Stimulated activated CD8-positive, alpha-beta memory T cell treated with anti-CD3 and anti-CD28 coated beads, Interleukin-7, amount 100 ng/mL, for 1 hour (primary cell): ENCODE data around the gene GCNT4.
"Not testable (repeated sequence)": the region's sequence is repeated elsewhere in the genome, so short reads cannot be mapped to it uniquely, and the experiment has no call there.

Experiments
- DNase-seq, 2 donors: peaks; one replicate each; pipeline ENCODE4 v3.0.0-alpha.2; 2020; ENCODE audit warnings: low read depth in 2 of 2

The GCNT4 gene, protein sequence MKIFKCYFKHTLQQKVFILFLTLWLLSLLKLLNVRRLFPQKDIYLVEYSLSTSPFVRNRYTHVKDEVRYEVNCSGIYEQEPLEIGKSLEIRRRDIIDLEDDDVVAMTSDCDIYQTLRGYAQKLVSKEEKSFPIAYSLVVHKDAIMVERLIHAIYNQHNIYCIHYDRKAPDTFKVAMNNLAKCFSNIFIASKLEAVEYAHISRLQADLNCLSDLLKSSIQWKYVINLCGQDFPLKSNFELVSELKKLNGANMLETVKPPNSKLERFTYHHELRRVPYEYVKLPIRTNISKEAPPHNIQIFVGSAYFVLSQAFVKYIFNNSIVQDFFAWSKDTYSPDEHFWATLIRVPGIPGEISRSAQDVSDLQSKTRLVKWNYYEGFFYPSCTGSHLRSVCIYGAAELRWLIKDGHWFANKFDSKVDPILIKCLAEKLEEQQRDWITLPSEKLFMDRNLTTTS

DNA sequence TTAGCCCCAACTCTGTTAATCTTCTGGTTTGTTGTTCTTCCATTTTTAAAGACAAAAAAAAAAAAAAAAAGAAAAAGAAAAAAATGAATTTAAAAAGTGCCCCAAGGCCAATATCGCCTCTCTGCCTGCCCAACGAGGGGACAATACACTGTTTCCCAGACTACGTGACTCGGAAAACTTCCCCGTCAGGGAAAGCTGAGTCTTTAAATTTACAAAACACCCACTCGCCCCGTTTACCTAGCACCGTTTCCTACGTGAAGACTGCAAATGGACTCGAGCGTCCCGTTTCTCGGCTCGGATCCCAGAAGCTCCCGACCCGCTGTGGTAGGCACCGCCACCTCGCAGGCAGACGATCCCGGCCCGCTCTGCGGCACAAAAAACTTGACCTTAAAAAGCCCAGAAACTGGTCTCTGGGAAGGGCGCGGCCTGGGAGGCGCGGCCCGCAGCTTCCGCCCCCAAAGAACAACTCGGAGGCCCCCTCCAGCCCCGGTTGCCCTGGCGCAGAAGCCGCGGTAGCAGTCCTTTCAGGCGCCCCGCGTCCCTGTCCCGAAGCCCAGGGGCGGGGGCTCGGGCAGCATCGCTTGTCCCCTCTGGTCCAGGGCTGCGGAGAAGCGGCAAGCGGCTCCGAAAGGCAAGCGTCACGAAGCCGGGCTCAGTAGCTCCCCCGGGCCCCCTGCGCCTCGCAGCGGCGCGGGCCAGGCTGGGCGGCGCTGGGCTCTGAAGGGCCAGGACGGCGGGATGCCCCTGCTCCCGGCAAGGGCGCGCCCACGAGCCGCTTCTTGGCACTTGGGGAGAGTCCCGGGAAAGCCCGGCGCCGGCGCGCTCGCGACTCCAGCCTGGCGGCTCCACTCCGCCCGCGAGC lies at the start of gene GCNT4:
TSS of gene GCNT4 (minus strand) at position 367 of the 862 bp plus-strand sequence. CDS start 22,521 bp downstream, outside the sequence.
- DNase-seq, result no peak

GRCh38 chr5:75095956-75096355 lies 43.6 kb upstream of the GCNT4 start:
- not testable (repeated sequence) for DNase-seq

DNA sequence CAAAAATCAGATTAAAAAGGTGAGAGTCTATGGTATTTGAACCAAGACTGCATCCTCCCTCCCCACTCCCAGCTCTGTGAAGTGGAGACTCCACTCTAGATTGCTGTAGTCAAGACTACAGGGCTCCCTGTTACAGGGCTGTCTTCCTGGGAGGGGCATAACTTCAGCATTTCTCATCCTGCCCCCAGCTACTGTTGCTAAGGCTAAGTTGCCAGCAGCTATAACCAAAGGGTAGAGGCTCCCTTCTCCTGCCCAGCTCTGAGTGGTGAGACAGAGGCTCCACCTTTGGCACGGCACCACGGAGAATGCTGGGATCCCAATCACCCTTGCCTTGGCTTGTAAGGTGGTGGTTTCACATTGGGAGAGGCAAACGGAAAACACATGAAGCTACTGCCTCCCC lies 39.2 kb upstream of the GCNT4 start:
- DNase-seq, result no peak

DNA sequence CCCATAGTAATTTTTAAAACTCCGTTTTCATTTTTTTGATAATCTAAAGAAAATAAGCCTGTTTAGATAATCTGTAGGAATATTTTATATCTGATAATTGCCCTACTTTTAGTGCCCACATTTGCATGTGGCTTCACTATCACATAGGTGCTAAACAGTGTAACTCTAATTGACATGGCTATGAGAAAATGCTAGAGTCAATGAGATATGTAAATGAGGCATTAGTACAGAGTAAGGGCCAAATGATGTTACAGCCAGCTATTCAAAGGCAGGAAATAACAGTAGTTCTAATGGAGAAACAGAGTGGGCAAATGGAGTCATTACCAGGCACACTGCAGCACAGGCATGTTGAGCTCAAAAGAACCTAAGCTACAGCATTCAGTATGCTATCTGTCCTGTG lies 37.3 kb upstream of the GCNT4 start:
- DNase-seq, result no peak

DNA sequence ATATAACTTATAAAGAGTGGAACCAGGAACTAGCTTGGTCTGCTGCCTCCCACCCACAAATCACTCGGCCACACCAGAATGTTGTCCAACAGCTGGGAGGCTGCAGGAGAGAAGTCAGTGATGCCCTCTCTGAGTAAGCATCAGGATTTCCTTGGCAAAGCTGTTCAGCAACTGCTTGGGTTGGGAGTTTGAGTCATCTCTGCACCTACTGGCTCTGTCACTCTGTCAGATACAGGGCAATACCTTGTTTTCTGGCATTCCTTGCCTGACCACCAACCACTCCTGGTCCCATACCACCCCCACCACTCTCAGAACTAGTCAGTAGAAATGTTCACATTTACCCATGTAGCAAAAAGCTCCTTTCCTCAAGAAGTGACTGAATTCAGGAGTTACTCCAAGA lies 36.8 kb upstream of the GCNT4 start:
- no peak for DNase-seq

DNA sequence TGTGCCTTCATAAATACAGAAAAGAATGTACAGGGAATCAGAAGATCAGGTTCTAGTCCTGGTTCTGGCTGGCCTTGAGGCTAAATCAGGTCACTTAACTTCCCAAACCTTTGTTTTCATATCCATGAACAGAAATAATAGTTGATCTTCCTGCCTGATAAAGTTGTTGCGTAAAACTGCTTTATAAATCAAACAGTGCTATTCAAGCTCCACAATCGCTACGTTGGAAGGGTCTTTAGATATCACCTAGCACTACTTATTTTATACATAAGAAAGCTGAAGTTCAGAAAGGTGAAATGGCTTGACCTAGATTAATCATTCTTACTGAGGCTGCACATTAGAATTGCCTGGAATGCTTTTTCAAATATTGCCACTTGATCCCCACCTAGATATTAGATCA lies 36.3 kb upstream of the GCNT4 start:
- no peak for DNase-seq

DNA sequence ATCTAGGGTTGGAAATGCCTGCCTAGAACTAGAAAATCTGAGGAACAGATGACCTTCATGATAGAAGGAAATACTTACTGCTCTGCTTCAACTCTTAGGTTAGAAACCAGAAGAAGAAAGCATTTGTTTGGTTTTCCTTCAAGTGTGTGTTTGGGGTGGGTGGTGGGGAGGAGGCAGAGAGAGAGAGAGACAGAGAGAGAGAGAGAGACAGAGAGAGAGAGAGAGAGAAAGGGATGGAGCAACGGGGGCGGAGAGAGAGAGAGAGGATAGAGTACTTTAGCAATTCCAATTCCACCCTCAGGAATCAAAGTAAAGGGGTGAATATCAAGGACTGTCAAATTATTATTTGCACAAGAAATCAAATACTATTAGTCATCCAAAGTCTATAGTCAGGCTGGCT lies 29.2 kb upstream of the GCNT4 start:
- no peak for DNase-seq

GRCh38 chr5:75079346-75079745 lies 27.0 kb upstream of the GCNT4 start:
- not testable (repeated sequence) for DNase-seq

GRCh38 chr5:75078027-75078426 lies 25.7 kb upstream of the GCNT4 start:
- DNase-seq, result no peak

DNA sequence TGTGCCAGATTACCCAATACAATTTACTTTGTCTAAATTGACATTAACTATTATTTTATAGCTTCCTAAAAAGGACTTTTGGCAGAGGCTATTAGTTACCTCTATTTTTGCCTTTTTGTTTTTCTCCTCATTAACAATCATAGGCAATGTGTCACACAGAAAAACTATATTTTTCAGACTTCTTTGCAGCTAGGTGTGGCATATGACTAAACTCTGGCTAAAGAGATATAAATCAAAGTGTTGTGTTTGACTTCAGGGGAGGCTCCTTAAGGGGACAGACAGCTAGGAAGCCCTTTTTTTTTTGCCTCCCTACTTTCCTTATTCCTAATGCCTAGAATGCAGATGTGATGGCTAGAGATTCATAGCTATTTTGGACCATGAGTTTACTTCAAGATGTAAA lies 19.7 kb upstream of the GCNT4 start:
- DNase-seq, result no peak

DNA sequence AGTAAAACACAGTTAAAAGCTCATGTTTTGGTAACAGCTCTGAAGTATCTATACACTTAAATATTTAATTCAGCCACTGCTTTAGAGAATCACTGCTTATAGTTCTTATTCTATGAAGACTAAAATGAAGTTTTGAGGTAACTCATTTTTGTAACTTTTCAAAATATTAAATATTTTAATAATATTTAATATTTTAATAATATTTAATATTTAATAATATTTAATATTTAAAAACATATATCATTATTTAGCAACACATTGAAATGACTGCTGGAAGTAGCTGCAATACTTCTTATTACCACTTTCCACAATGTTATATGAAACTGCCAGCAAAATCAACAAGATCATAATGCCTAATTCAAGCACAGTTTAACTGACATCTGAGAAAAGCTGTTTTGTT lies 18.7 kb upstream of the GCNT4 start:
- no peak for DNase-seq

GRCh38 chr5:75067434-75067833 lies 15.1 kb upstream of the GCNT4 start:
- no peak for DNase-seq

GRCh38 chr5:75062925-75063531 lies 10.7 kb upstream of the GCNT4 start:
- no peak for DNase-seq

GRCh38 chr5:75059912-75060545 lies 7.7 kb upstream of the GCNT4 start:
- no peak for DNase-seq

GRCh38 chr5:75058986-75059535 lies 6.7 kb upstream of the GCNT4 start:
- DNase-seq, result no peak

DNA sequence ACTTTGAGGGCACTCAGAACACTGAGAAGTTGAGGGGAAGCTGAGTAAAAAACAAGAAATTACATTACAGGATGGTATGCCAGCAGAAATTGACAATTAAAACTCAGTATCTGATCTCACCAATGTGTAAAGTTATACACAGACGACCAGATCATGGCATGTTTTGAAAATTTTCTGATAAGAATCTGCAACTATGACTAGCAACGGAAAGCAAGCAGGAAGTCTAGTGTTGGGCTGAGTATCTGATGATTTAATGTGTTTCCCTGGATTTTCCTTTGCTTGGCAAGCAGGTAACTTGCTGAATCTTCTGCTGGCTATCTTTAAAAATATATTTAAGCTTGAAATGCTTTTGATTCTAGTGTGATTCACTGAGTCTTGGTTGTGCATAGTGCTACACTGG lies 5.2 kb upstream of the GCNT4 start:
- DNase-seq, result no peak

DNA sequence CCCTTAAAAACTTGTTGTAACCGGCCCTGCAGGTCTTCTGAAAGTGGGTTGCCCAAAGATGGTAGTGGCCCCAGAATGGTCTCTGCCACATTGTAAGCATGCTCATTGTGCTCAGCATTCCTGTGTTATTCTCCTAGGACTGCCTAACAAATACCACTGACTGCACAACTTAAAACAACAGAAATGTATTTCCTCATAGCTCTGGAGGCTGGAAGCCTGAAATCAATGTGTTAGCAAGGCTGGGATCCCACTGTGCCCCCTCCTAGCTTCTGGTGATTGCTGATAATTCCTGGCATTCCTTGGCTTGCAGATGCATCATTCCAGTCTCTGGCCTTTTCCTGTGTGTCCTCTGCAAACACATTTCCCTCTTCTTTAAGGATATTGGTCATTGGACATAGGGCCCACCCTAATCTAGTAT lies 3.4 kb upstream of the GCNT4 start:
- no peak for DNase-seq

DNA sequence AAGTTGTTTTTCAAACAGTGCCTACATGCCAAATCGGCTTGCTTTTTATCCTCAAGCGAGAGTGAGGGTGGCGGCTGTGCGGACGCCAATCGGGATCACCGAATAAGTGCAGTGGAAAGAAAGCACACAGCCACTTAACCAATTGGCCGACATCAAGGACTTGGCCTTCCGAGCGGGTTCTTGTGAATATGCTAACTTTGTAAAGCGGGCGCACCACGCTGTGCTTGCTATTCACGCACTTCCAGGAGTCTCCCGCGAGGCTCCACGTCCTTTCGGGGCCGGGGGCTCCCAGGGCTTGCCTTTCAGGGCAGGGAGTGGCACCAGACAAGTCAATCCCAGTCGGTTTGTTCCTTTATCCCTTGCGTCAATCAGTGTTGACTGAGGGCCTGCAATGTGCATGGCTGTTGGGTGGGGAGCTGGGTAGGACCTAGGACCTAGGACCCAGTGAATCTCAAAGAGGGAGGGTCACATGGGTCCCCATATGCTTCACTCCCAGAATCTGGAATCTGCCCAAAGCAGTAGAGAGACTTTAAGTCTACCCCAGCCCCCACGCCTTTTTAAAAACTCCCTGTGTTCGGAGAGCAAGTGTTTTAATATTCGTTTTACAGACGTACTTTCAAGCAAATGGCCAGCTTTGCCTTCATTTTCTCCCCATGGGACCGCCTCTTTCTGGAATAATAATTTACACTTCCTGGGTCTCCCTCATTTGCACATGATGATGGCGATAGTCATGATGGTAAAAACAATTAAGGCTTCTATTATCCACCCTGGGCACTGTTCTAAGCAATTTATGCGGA lies 2.0 kb upstream of the GCNT4 start:
- DNase-seq, result no peak

GRCh38 chr5:75053304-75054133 lies 1.2 kb upstream of the GCNT4 start:
- no peak for DNase-seq

DNA sequence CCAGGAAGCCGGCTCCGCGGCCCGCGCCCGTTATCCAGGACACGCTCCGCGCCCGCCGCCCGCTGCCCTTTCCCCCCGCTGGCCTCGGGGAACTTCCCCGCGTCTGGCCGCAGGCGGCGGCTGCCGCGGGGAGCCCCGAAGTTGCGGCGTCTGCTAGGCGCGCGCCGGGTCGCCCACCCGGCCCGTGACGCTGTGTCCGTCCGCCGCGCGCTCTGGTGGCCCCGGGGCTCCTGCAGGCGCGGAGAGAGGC lies 621 bp upstream of the GCNT4 start:
- DNase-seq, result no peak
